ENCODE results near the gene NECAB2. TPM values are rescaled to one million over a fixed set of nuclear protein-coding genes. Genes with fewer than 3 reads are reported as not detected.

NECAB2 gene
- total RNA-seq, 3 donors from 2014 or later: 1.5 TPM; not detected in 2

DNA sequence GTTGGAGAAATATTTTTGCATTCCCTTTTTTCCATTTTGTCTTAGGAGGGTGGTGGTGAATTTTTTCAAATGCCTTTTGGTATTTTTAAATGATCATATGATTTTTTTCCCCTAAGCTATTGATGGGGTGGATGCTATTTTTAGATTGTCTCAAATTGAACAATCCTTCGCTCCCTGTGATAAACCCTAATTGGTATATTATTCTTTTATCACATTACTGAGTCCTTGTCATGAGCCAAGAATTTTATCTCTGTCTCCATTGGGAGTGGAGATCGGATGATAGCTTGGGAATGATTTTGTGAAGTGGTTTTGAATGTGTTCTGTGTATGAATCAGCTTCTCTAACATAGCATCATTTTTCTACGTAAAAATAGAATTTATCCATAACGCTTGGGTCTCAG lies 15.4 kb downstream of the NECAB2 start:
- H3K4me1 ChIP-seq: no peaks in the 10 kb centered on the region
- no peaks in the 10 kb centered on the region for H3K36me3 ChIP-seq
- H3K4me3 ChIP-seq: no peak overlapping the region
- TF ChIP-seq POLR2AphosphoS5 (IDR thresholded peaks at IDR 0.05) (no peak), POLR2A (IDR thresholded peaks at IDR 0.05) (no peak)
- TF ChIP-seq, protein P1, sequence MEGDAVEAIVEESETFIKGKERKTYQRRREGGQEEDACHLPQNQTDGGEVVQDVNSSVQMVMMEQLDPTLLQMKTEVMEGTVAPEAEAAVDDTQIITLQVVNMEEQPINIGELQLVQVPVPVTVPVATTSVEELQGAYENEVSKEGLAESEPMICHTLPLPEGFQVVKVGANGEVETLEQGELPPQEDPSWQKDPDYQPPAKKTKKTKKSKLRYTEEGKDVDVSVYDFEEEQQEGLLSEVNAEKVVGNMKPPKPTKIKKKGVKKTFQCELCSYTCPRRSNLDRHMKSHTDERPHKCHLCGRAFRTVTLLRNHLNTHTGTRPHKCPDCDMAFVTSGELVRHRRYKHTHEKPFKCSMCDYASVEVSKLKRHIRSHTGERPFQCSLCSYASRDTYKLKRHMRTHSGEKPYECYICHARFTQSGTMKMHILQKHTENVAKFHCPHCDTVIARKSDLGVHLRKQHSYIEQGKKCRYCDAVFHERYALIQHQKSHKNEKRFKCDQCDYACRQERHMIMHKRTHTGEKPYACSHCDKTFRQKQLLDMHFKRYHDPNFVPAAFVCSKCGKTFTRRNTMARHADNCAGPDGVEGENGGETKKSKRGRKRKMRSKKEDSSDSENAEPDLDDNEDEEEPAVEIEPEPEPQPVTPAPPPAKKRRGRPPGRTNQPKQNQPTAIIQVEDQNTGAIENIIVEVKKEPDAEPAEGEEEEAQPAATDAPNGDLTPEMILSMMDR (IDR thresholded peaks at IDR 0.05): no peak
- intact Hi-C loops (cut with DNase I; ENCODE audit: low total_unique reads): no loop called here
- H3K27me3 ChIP-seq: no peaks in the 10 kb centered on the region
- peaks cover 0 to 2% of the 10 kb centered on the region in 2 donors for H3K9me3 ChIP-seq
- DNase-seq (ENCODE audit: low spot score in 2 of 2): no peak
- no peak overlapping the region for H3K27ac ChIP-seq

DNA sequence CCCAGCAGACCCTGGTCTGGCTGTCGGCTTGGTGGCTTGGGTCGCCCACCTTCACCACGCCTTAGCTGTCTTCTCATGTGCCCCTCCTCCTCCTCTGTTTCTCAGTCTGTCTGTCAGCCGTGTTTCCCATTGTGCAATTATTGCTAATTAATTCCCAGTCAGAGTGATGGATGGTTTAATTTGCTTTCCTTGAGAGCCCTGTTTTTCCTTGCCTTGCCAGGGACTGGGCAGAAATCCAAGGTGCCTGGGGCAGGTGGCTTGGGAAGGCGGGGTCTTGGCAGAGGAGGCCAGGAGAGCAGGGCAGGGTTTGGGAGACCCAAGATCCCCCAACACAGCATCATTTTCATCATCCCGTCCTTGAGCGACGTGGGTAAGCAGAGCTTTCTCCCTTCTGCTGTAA lies 21.3 kb downstream of the NECAB2 start:
- Histone ChIP-seq H3K27me3 (no peaks in the 10 kb centered on the region), H3K36me3 (no peaks in the 10 kb centered on the region), H3K4me3 (no peak overlapping the region), H3K27ac (no peak overlapping the region), H3K9me3 (no peaks in the 10 kb centered on the region), H3K4me1 (peaks cover 0 to 5% of the 10 kb centered on the region in 2 donors)
- TF ChIP-seq POLR2AphosphoS5 (IDR thresholded peaks at IDR 0.05): no peak
- no peak for TF ChIP-seq POLR2A (IDR thresholded peaks at IDR 0.05)
- TF ChIP-seq, protein P1 (IDR thresholded peaks at IDR 0.05): no peak
- intact Hi-C loops (cut with DNase I; ENCODE audit: low total_unique reads): no loop called here
- peak in 1 of 2 donors; percentile 31 for DNase-seq (ENCODE audit: low spot score in 2 of 2)

DNA sequence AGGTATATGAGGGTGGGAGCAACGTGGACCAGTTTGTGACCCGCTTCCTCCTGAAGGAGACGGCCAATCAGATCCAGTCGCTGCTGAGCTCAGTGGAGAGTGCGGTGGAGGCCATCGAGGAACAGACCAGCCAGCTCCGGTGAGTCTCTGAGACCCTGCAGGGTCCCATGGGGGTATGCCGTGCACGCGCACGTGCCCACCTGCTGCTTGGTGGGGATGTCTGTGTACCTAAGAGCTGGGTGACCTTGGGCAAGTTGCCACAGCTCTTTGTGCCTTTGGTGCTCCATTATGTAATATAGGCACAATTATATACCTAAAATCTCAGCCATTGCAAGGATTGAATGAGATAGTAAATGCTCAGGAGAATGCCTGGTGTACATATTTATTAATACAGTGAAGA lies 22.4 kb downstream of the NECAB2 start:
- Histone ChIP-seq H3K9me3 (no peaks in the 10 kb centered on the region), H3K27me3 (no peaks in the 10 kb centered on the region), H3K4me1 (peaks cover 0 to 5% of the 10 kb centered on the region in 2 donors), H3K36me3 (no peaks in the 10 kb centered on the region), H3K4me3 (no peak overlapping the region), H3K27ac (no peak overlapping the region)
- DNase-seq (ENCODE audit: low spot score in 2 of 2): no peak
- TF ChIP-seq, protein P1 (IDR thresholded peaks at IDR 0.05): no peak
- TF ChIP-seq POLR2A (IDR thresholded peaks at IDR 0.05) (no peak), POLR2AphosphoS5 (IDR thresholded peaks at IDR 0.05) (no peak)
- intact Hi-C loops (cut with DNase I; ENCODE audit: low total_unique reads): no loop called here

DNA sequence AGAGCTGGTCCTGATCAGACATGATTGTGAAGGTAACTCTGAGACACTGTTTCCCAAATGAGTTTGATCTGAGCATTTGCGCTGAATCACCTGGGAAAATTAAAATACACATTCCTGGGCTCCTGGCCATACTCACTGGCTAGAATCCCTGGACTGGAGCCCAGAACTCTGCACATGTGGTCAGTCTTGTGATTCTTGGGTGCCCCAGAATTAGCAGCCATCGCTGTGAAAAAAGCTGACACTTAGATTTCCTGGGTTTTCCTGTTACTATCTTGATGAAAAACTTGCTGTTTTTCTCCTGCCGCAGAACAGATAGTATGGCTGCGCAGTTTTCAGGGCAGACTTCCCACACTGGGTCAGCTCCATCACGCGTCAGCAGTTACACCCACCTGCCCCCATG lies 24.6 kb downstream of the NECAB2 start:
- Histone ChIP-seq H3K27ac (peak overlapping the region in 1 of 2 donors; percentile 25), H3K27me3 (peaks cover 0 to 4% of the 10 kb centered on the region in 2 donors), H3K4me3 (no peak overlapping the region), H3K9me3 (no peaks in the 10 kb centered on the region), H3K4me1 (peaks cover 0 to 5% of the 10 kb centered on the region in 2 donors), H3K36me3 (no peaks in the 10 kb centered on the region)
- DNase-seq (ENCODE audit: low spot score in 2 of 2): peak in 1 of 2 donors; percentile 51
- intact Hi-C loops (cut with DNase I; ENCODE audit: low total_unique reads): no loop called here
- TF ChIP-seq POLR2A (IDR thresholded peaks at IDR 0.05): no peak
- TF ChIP-seq, protein P1 (IDR thresholded peaks at IDR 0.05): no peak
- TF ChIP-seq POLR2AphosphoS5 (IDR thresholded peaks at IDR 0.05): peak in 1 of 3 donors; percentile 39

DNA sequence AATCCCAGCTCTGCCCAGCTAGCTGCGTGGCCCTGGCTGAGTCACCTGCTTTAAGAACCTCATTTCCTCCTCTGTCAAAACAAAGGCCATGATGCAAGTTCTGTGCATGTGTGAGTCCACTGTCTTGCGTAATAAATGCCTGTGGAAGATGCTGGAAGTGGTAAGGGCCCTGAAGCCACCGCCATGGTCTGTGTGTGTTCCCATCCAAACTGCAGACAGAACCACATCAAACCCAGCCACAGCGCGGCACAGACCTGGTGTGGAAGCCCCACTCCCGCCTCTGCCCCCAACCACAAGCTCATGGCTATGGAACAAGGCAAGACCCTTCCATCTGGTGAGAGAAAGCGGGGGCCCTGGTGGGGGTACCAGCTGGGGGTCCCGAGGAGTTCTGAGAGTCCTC lies 26.0 kb downstream of the NECAB2 start:
- Histone ChIP-seq H3K27me3 (peaks cover 0 to 4% of the 10 kb centered on the region in 2 donors), H3K36me3 (no peaks in the 10 kb centered on the region), H3K27ac (no peak overlapping the region), H3K4me1 (peaks cover 0 to 5% of the 10 kb centered on the region in 2 donors), H3K4me3 (no peak overlapping the region), H3K9me3 (no peaks in the 10 kb centered on the region)
- TF ChIP-seq POLR2AphosphoS5 (IDR thresholded peaks at IDR 0.05) (no peak), POLR2A (IDR thresholded peaks at IDR 0.05) (no peak)
- TF ChIP-seq, protein P1 (IDR thresholded peaks at IDR 0.05): no peak
- no peak for DNase-seq (ENCODE audit: low spot score in 2 of 2)
- intact Hi-C loops (cut with DNase I; ENCODE audit: low total_unique reads): no loop called here
